Effector CD8-positive, alpha-beta T cell (primary cell): ENCODE data around the gene CADM1.

ENCODE experiments used
- DNase-seq: peaks from one replicate; lab custom pipeline; 2025; lab: John Stamatoyannopoulos, UW

CADM1 gene

GRCh38 chr11:115444542-115444941 is 59.7 kb downstream of the CADM1 start:
- DNase-seq = no peak

- DNase-seq = no peak
Measured at GRCh38 chr11:115439969-115440540, 64.2 kb downstream of the CADM1 start.

- no peak for DNase-seq
Measured at GRCh38 chr11:115439385-115439784, 64.8 kb downstream of the CADM1 start.

GRCh38 chr11:115437902-115438575 is 66.2 kb downstream of the CADM1 start:
- no peak for DNase-seq

- DNase-seq = no peak
Measured at GRCh38 chr11:115430345-115430744, 73.9 kb downstream of the CADM1 start.

GRCh38 chr11:115428306-115428705 is 75.9 kb downstream of the CADM1 start:
- DNase-seq = no peak

GRCh38 chr11:115425816-115426215 is 78.4 kb downstream of the CADM1 start:
- DNase-seq = no peak

- DNase-seq = no peak
Measured at GRCh38 chr11:115425250-115425649, 79.0 kb downstream of the CADM1 start.

- no peak for DNase-seq
Measured at GRCh38 chr11:115423728-115424459, 80.3 kb downstream of the CADM1 start.

GRCh38 chr11:115421992-115422689 is 82.1 kb downstream of the CADM1 start:
- no peak for DNase-seq

GRCh38 chr11:115421352-115421991 is 82.7 kb downstream of the CADM1 start:
- no peak for DNase-seq

GRCh38 chr11:115420505-115420904 is 83.7 kb downstream of the CADM1 start:
- no peak for DNase-seq

GRCh38 chr11:115418626-115419025 is 85.6 kb downstream of the CADM1 start:
- DNase-seq = no peak

GRCh38 chr11:115418081-115418480 is 86.1 kb downstream of the CADM1 start:
- no peak for DNase-seq

- no peak for DNase-seq
Measured at GRCh38 chr11:115411120-115411519, 93.1 kb downstream of the CADM1 start.

- DNase-seq = no peak
Measured at GRCh38 chr11:115409691-115410220, 94.5 kb downstream of the CADM1 start.

GRCh38 chr11:115409116-115409670 is 95.0 kb downstream of the CADM1 start:
- no peak for DNase-seq

- no peak for DNase-seq
Measured at GRCh38 chr11:115408036-115408921, 95.9 kb downstream of the CADM1 start.

GRCh38 chr11:115407496-115407895 is 96.7 kb downstream of the CADM1 start:
- no peak for DNase-seq

GRCh38 chr11:115406404-115406803 is 97.8 kb downstream of the CADM1 start:
- no peak for DNase-seq
